Measurements from ENCODE around the gene ADGRG6. TPM values are rescaled to one million over a fixed set of nuclear protein-coding genes. Genes with fewer than 3 reads are reported as not detected.
A peak's percentile ranks its signal among the peaks of the same experiment; 100 is the strongest.

ADGRG6 gene
- total and polyA plus RNA-seq, 2 donors (not counting 1 experiment from before 2014, with no cell fraction given) = 49.9 to 67.2 TPM

DNA sequence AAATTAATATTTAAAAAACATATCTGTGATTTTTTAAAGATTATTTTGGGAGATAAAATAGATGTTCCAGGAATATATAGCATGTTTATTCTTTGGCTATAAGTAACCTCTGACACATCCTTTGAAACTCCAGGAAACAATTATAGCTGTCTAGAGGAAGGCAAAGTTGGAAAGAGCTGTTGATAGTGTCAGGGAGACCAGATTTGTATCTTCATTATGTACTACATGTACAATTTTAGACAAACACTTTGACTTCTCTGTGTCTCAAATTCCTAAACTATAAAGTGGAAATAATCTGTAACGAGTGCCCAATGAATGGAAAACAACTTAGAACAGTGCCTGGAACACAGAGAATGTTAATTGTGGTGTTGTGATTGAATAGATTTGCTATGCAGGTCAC, 25.6 kb upstream of the ADGRG6 start:
- H3K79me2 ChIP-seq (ENCODE audit: control insufficient read depth, insufficient read depth, low read length) = no peaks in the 10 kb centered on the region
- no peaks in the 10 kb centered on the region for H3K9me3 ChIP-seq (ENCODE audit: control insufficient read depth, insufficient read depth, low read depth, low read length)
- H3K27me3 ChIP-seq (ENCODE audit: control insufficient read depth, insufficient read depth, low read length) = no peaks in the 10 kb centered on the region
- no peak for TF ChIP-seq EZH2 (IDR thresholded peaks at IDR 0.05; ENCODE audit: low read length, missing control alignments)
- TF ChIP-seq, protein P1, sequence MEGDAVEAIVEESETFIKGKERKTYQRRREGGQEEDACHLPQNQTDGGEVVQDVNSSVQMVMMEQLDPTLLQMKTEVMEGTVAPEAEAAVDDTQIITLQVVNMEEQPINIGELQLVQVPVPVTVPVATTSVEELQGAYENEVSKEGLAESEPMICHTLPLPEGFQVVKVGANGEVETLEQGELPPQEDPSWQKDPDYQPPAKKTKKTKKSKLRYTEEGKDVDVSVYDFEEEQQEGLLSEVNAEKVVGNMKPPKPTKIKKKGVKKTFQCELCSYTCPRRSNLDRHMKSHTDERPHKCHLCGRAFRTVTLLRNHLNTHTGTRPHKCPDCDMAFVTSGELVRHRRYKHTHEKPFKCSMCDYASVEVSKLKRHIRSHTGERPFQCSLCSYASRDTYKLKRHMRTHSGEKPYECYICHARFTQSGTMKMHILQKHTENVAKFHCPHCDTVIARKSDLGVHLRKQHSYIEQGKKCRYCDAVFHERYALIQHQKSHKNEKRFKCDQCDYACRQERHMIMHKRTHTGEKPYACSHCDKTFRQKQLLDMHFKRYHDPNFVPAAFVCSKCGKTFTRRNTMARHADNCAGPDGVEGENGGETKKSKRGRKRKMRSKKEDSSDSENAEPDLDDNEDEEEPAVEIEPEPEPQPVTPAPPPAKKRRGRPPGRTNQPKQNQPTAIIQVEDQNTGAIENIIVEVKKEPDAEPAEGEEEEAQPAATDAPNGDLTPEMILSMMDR (conservative IDR thresholded peaks at IDR 0.05 in 1 of 2, IDR thresholded peaks at IDR 0.05 in 1 of 2; ENCODE audit: low read depth in 1 of 2, low read length in 2 of 2) = no peak
- no peaks in the 10 kb centered on the region for H4K20me1 ChIP-seq (ENCODE audit: control insufficient read depth, extremely low read depth, insufficient read depth, low read length)
- no peak overlapping the region for H3K27ac ChIP-seq (ENCODE audit: insufficient read depth, low read length)
- H3K4me3 ChIP-seq (replicated peaks in 1 of 4; ENCODE audit: control extremely low read depth in 1 of 4, insufficient read depth in 1 of 4, low read depth in 3 of 4, low read length in 4 of 4) = no peak overlapping the region
- H3K36me3 ChIP-seq (ENCODE audit: control insufficient read depth, insufficient read depth, low read length) = no peaks in the 10 kb centered on the region
- DNase-seq (ENCODE audit: low read depth in 2 of 2) = no peak
- no peaks in the 10 kb centered on the region for H3K4me1 ChIP-seq (ENCODE audit: control insufficient read depth, extremely low read depth, insufficient read depth, low read length)
- H2AFZ ChIP-seq (ENCODE audit: low read length) = no peak overlapping the region
- no peak overlapping the region for H3K4me2 ChIP-seq (ENCODE audit: extremely low read depth, insufficient read depth, low read length)
- H3K9ac ChIP-seq (ENCODE audit: insufficient read depth, low read length) = no peak overlapping the region

DNA sequence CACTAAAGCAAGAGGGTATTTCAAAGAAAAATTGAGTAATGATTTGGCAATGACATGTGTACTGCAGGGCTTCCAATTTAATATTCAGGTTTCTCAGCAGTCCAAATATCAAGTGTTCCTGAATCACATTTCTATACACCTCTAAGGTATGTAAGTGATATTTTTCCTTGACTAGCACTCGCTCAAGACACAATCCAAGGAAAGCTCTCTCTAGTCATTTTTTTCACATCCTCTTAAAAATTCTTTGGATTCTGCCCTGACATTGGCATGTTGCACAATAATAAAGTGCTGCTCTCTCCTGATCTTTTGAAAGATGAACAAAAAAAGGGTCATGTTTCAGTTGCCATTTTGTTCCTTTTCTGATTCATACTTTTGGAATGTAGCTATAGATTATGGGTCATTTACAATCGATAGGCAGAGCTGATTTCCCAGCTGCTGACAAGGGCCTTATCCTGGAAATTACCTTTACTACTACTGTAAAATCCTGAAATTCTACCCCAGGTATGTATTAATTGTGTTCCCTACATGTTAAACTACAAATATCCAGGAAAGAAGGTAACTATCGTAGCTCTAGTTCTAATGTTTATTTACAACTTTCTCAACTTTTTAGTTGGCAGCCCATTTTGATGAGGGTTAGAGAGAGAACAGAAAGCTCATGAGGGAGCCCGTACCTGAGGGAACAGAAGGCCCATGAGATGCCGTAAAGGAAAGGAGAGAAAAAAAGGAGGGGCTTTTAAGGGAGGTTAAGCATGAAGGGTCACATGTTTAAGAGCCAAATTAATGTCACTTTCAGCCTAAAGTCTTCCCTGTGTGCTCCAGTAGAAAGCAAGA, 22.2 kb upstream of the ADGRG6 start:
- peak; percentile 43 to 49 for DNase-seq (ENCODE audit: low read depth in 2 of 2)
- Histone ChIP-seq H4K20me1 (ENCODE audit: control insufficient read depth, extremely low read depth, insufficient read depth, low read length) (no peaks in the 10 kb centered on the region), H2AFZ (ENCODE audit: low read length) (no peak overlapping the region), H3K79me2 (ENCODE audit: control insufficient read depth, insufficient read depth, low read length) (no peaks in the 10 kb centered on the region), H3K36me3 (ENCODE audit: control insufficient read depth, insufficient read depth, low read length) (no peaks in the 10 kb centered on the region), H3K4me1 (ENCODE audit: control insufficient read depth, extremely low read depth, insufficient read depth, low read length) (no peaks in the 10 kb centered on the region), H3K9me3 (ENCODE audit: control insufficient read depth, insufficient read depth, low read depth, low read length) (no peaks in the 10 kb centered on the region), H3K27me3 (ENCODE audit: control insufficient read depth, insufficient read depth, low read length) (no peaks in the 10 kb centered on the region), H3K27ac (ENCODE audit: insufficient read depth, low read length) (no peak overlapping the region), H3K4me3 (replicated peaks in 1 of 4; ENCODE audit: control extremely low read depth in 1 of 4, insufficient read depth in 1 of 4, low read depth in 3 of 4, low read length in 4 of 4) (no peak overlapping the region), H3K9ac (ENCODE audit: insufficient read depth, low read length) (no peak overlapping the region), H3K4me2 (ENCODE audit: extremely low read depth, insufficient read depth, low read length) (no peak overlapping the region)
- TF ChIP-seq, protein P1 (conservative IDR thresholded peaks at IDR 0.05 in 1 of 2, IDR thresholded peaks at IDR 0.05 in 1 of 2; ENCODE audit: low read depth in 1 of 2, low read length in 2 of 2) = no peak
- no peak for TF ChIP-seq EZH2 (IDR thresholded peaks at IDR 0.05; ENCODE audit: low read length, missing control alignments)

DNA sequence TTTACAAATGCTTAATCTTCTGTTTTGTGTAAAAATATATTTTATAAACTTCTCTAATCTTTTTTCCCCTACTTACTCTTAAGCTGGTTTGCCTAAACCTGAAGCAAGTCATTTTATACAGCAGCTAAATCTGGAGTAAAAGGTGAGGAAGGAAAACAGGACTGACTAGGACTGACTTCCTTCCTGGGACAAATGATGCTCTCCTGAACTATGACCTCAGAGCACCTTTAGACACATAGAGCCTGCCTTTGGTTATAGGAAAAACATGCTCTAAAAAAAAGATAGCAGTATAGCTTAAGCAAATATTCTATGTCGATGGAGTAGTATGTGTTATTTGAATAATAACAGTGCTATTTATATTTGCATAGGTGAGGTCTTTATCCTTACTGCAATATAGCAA, 21.5 kb upstream of the ADGRG6 start:
- TF ChIP-seq, protein P1 (conservative IDR thresholded peaks at IDR 0.05 in 1 of 2, IDR thresholded peaks at IDR 0.05 in 1 of 2; ENCODE audit: low read depth in 1 of 2, low read length in 2 of 2) = no peak
- TF ChIP-seq EZH2 (IDR thresholded peaks at IDR 0.05; ENCODE audit: low read length, missing control alignments) = no peak
- no peak for DNase-seq (ENCODE audit: low read depth in 2 of 2)
- Histone ChIP-seq H3K27ac (ENCODE audit: insufficient read depth, low read length) (no peak overlapping the region), H3K36me3 (ENCODE audit: control insufficient read depth, insufficient read depth, low read length) (no peaks in the 10 kb centered on the region), H3K4me1 (ENCODE audit: control insufficient read depth, extremely low read depth, insufficient read depth, low read length) (no peaks in the 10 kb centered on the region), H3K79me2 (ENCODE audit: control insufficient read depth, insufficient read depth, low read length) (no peaks in the 10 kb centered on the region), H3K27me3 (ENCODE audit: control insufficient read depth, insufficient read depth, low read length) (no peaks in the 10 kb centered on the region), H4K20me1 (ENCODE audit: control insufficient read depth, extremely low read depth, insufficient read depth, low read length) (no peaks in the 10 kb centered on the region), H3K9me3 (ENCODE audit: control insufficient read depth, insufficient read depth, low read depth, low read length) (no peaks in the 10 kb centered on the region), H2AFZ (ENCODE audit: low read length) (no peak overlapping the region), H3K4me3 (replicated peaks in 1 of 4; ENCODE audit: control extremely low read depth in 1 of 4, insufficient read depth in 1 of 4, low read depth in 3 of 4, low read length in 4 of 4) (no peak overlapping the region), H3K4me2 (ENCODE audit: extremely low read depth, insufficient read depth, low read length) (no peak overlapping the region), H3K9ac (ENCODE audit: insufficient read depth, low read length) (no peak overlapping the region)
